Panc1 (cell line): ENCODE measurements around the gene SCN8A. TPM values are rescaled to one million over a fixed set of nuclear protein-coding genes. Genes with fewer than 3 reads are reported as not detected.

ENCODE experiments used
- ATAC-seq: fragments of 200-7000 bp; cut with Tn5 transposase; 2 replicates; pipeline ENCODE4 v1.9.1; 2020; ENCODE audit warnings: mild to moderate bottlenecking, moderate library complexity
- BruUV-seq: library from RNA; stranded (reverse); fragments of 400-500 nt; replicated peaks from 2 replicates; lab custom pipeline; 2021; lab: Mats Ljungman, UMichigan
- CTCF ChIA-PET: fragments of 300-600 bp; sonication (Branson Sonifier 250); formaldehyde crosslinking; loops from one replicate; lab custom pipeline; 2022; ENCODE audit warnings: antibody characterized with exemption; lab: Charles Lee
- POLR2A ChIA-PET: fragments of 300-600 bp; sonication (Branson Sonifier 250); formaldehyde crosslinking; loops from one replicate; lab custom pipeline; 2022; ENCODE audit warnings: antibody characterized with exemption; lab: Charles Lee
- DNase-seq: peaks from one replicate; pipeline ENCODE4 v3.0.0-alpha.2; 2010; ENCODE audit warnings: low read depth, low spot score
- H3K27ac ChIP-seq: 2 replicates; pipeline ENCODE4 v1.5.1; 2011; ENCODE audit warnings: mild to moderate bottlenecking, low read length, inconsistent platforms
- H3K27me3 ChIP-seq: fragments of 200-500 bp; sonication (Bioruptor generic); 2 replicates; pipeline ENCODE4 v1.6.0; 2014; ENCODE audit warnings: low read length, inconsistent platforms; ENCODE audit not compliant: control insufficient read depth, insufficient read depth
- H3K36me3 ChIP-seq: fragments of 200-500 bp; sonication (Bioruptor generic); 2 replicates; pipeline ENCODE4 v1.5.1; 2014; ENCODE audit warnings: inconsistent platforms, mild to moderate bottlenecking, low read length, moderate library complexity; ENCODE audit not compliant: control insufficient read depth, insufficient read depth
- H3K4me1 ChIP-seq: 2 replicates; pipeline ENCODE4 v1.5.1; 2011; ENCODE audit warnings: inconsistent platforms, mild to moderate bottlenecking, low read length, moderate library complexity; ENCODE audit not compliant: control insufficient read depth, insufficient read depth
- H3K4me3 ChIP-seq, 2 experiments: 2 replicates each; pipeline ENCODE4 v1.5.1; 2011 to 2012; ENCODE audit warnings: low read depth in 2 of 2, low read length in 2 of 2, mild to moderate bottlenecking in 2 of 2, inconsistent platforms in 1 of 2, moderate library complexity in 1 of 2
- H3K9me3 ChIP-seq: fragments of 200-500 bp; sonication (Bioruptor generic); 2 replicates; pipeline ENCODE4 v1.5.1; 2014; ENCODE audit warnings: low read depth, mild to moderate bottlenecking, inconsistent platforms, low read length, moderate library complexity; ENCODE audit not compliant: control insufficient read depth, insufficient read depth
- POLR2AphosphoS5 ChIP-seq: IDR thresholded peaks from 2 replicates; pipeline ENCODE4 v1.6.1; 2012; ENCODE audit warnings: mild to moderate bottlenecking, low read depth, low read length, moderate library complexity
- SIN3A ChIP-seq: IDR thresholded peaks from 2 replicates; pipeline ENCODE4 v1.6.1; 2012; ENCODE audit warnings: low read depth, mild to moderate bottlenecking, low read length, moderate library complexity, borderline replicate concordance; ENCODE audit not compliant: insufficient read depth
- TCF7L2 ChIP-seq: IDR thresholded peaks from 2 replicates; pipeline ENCODE4 v1.6.1; 2011; ENCODE audit warnings: mild to moderate bottlenecking, low read depth, low read length, inconsistent platforms
- in situ Hi-C: cut with HindIII; loops from 2 replicates; pipeline ENCODE4 v1.10.0; 2016; ENCODE audit warnings: low sequenced_read_pairs, low pct_unique_long_range_greater_than_20kb
- intact Hi-C: fragments of 100-400 bp; cut with micrococcal nuclease; formaldehyde crosslinking; loops from one replicate; pipeline ENCODE4 v1.10.0; 2022; ENCODE audit not compliant: unreplicated experiment
- total RNA-seq: library from RNA; stranded (reverse); gene quantifications from one replicate; pipeline ENCODE4 v1.2.1, GENCODE V29; 2021; ENCODE audit not compliant: unreplicated experiment
- TF ChIP-seq, protein P1 (sequence below), 2 experiments: IDR thresholded peaks; 2 replicates each; pipeline ENCODE4 v1.6.1; 2011 to 2012; ENCODE audit warnings: low read depth in 2 of 2, control low read depth in 1 of 2, low read length in 1 of 2, mild to moderate bottlenecking in 1 of 2, moderate library complexity in 1 of 2; ENCODE audit not compliant: insufficient read depth in 1 of 2
- TF ChIP-seq, protein P2 (sequence below): fragments of 450-650 bp; IDR thresholded peaks from 2 replicates; pipeline ENCODE4 v1.5.1; 2017; ENCODE audit warnings: mild to moderate bottlenecking

Gene SCN8A
- total RNA-seq, 1 experiment from 2014 or later: 8.6 TPM

DNA sequence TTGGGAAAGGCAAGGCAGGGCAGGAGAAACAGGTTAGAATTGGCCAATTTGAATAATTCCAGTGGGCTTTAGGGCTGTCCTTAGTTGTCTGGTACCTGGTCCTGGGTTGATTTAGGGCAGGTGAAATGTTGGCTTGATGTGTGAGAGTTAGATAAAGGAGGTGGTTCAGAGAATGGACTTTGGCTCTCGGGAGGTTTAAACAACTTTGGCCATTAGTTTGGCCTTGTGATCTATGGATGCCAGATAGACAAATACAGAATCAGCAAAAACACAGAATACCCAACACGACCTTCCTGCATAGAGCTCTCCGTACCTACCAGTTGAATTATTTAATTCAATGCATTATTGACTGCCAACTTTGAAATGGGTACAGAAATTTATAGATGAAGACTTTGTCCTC, 35.1 kb downstream of the SCN8A start:
- in situ Hi-C loops (no loop called here), intact Hi-C loops (no loop called here)
- peaks cover 6% of the 10 kb centered on the region; the same call in 1 of the 2 replicates for H3K4me1 ChIP-seq
- no peak overlapping the region for H3K27ac ChIP-seq
- CTCF ChIA-PET: no interaction called here
- no peak overlapping the region for H3K4me3 ChIP-seq
- no TSS peak for BruUV-seq
- H3K27me3 ChIP-seq: no peaks in the 10 kb centered on the region
- H3K36me3 ChIP-seq: no peaks in the 10 kb centered on the region
- no peaks in the 10 kb centered on the region for H3K9me3 ChIP-seq
- no peak for TF ChIP-seq SIN3A
- no peak for TF ChIP-seq POLR2AphosphoS5
- TF ChIP-seq, protein P1, sequence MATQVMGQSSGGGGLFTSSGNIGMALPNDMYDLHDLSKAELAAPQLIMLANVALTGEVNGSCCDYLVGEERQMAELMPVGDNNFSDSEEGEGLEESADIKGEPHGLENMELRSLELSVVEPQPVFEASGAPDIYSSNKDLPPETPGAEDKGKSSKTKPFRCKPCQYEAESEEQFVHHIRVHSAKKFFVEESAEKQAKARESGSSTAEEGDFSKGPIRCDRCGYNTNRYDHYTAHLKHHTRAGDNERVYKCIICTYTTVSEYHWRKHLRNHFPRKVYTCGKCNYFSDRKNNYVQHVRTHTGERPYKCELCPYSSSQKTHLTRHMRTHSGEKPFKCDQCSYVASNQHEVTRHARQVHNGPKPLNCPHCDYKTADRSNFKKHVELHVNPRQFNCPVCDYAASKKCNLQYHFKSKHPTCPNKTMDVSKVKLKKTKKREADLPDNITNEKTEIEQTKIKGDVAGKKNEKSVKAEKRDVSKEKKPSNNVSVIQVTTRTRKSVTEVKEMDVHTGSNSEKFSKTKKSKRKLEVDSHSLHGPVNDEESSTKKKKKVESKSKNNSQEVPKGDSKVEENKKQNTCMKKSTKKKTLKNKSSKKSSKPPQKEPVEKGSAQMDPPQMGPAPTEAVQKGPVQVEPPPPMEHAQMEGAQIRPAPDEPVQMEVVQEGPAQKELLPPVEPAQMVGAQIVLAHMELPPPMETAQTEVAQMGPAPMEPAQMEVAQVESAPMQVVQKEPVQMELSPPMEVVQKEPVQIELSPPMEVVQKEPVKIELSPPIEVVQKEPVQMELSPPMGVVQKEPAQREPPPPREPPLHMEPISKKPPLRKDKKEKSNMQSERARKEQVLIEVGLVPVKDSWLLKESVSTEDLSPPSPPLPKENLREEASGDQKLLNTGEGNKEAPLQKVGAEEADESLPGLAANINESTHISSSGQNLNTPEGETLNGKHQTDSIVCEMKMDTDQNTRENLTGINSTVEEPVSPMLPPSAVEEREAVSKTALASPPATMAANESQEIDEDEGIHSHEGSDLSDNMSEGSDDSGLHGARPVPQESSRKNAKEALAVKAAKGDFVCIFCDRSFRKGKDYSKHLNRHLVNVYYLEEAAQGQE (IDR thresholded peaks at IDR 0.05; ENCODE audit: insufficient read depth in 1 of 2, low read depth in 2 of 2, low read length in 1 of 2): no peak
- TF ChIP-seq, protein P2, sequence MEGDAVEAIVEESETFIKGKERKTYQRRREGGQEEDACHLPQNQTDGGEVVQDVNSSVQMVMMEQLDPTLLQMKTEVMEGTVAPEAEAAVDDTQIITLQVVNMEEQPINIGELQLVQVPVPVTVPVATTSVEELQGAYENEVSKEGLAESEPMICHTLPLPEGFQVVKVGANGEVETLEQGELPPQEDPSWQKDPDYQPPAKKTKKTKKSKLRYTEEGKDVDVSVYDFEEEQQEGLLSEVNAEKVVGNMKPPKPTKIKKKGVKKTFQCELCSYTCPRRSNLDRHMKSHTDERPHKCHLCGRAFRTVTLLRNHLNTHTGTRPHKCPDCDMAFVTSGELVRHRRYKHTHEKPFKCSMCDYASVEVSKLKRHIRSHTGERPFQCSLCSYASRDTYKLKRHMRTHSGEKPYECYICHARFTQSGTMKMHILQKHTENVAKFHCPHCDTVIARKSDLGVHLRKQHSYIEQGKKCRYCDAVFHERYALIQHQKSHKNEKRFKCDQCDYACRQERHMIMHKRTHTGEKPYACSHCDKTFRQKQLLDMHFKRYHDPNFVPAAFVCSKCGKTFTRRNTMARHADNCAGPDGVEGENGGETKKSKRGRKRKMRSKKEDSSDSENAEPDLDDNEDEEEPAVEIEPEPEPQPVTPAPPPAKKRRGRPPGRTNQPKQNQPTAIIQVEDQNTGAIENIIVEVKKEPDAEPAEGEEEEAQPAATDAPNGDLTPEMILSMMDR: no peak
- TF ChIP-seq TCF7L2: no peak
- ATAC-seq (no peak), DNase-seq (no peak)
- POLR2A ChIA-PET: interaction anchor here (0.6 to 0.7 kb wide), 2 partner anchors 24 to 70 kb away, joined by 4 to 15 read pairs; no protein-coding TSS in a partner anchor

DNA sequence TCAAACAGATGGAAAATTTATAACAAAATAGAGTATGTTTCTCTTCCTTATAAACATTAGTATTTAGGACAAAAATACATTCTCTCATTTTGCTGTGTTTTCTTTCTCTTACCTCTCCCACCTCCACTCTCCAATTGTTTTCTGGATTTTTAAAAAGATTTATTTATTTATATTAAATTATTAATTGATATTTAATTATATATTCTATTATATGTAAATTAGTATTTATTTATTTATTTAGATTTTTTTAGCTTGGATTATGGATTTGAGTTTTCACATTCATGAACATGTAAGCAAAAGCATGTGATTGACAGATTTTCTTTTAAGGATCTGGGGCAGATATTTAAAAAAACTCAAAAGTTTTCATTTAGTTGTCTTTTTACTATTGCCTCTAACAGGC, 35.6 kb downstream of the SCN8A start:
- Histone ChIP-seq H3K36me3 (no peaks in the 10 kb centered on the region), H3K9me3 (no peaks in the 10 kb centered on the region), H3K27me3 (no peaks in the 10 kb centered on the region), H3K27ac (no peak overlapping the region), H3K4me3 (no peak overlapping the region), H3K4me1 (peaks cover 6% of the 10 kb centered on the region)
- no TSS peak for BruUV-seq
- intact Hi-C loops (no loop called here), in situ Hi-C loops (no loop called here)
- ATAC-seq (no peak), DNase-seq (no peak)
- POLR2A ChIA-PET: interaction anchor here (0.6 kb wide), 1 partner anchor 25 kb away, joined by 15 read pairs; no protein-coding TSS in a partner anchor
- TF ChIP-seq POLR2AphosphoS5: no peak
- no peak for TF ChIP-seq TCF7L2
- TF ChIP-seq, protein P1 (IDR thresholded peaks at IDR 0.05; ENCODE audit: insufficient read depth in 1 of 2, low read depth in 2 of 2, low read length in 1 of 2): no peak
- no peak for TF ChIP-seq SIN3A
- TF ChIP-seq, protein P2: no peak
- CTCF ChIA-PET: no interaction called here
